Stimulated activated CD4-positive, alpha-beta T cell treated with anti-CD3 and anti-CD28 coated beads, Interleukin-2, amount 100 ng/mL, for 48 hours (primary cell): ENCODE results near the gene PRPF40B.
"Not testable (repeated sequence)": the region's sequence is repeated elsewhere in the genome, so short reads cannot be mapped to it uniquely, and the experiment has no call there.

ENCODE experiments used
- DNase-seq, 2 donors: peaks; one replicate each; pipeline ENCODE4 v3.0.0-alpha.2; 2020

PRPF40B gene

DNA sequence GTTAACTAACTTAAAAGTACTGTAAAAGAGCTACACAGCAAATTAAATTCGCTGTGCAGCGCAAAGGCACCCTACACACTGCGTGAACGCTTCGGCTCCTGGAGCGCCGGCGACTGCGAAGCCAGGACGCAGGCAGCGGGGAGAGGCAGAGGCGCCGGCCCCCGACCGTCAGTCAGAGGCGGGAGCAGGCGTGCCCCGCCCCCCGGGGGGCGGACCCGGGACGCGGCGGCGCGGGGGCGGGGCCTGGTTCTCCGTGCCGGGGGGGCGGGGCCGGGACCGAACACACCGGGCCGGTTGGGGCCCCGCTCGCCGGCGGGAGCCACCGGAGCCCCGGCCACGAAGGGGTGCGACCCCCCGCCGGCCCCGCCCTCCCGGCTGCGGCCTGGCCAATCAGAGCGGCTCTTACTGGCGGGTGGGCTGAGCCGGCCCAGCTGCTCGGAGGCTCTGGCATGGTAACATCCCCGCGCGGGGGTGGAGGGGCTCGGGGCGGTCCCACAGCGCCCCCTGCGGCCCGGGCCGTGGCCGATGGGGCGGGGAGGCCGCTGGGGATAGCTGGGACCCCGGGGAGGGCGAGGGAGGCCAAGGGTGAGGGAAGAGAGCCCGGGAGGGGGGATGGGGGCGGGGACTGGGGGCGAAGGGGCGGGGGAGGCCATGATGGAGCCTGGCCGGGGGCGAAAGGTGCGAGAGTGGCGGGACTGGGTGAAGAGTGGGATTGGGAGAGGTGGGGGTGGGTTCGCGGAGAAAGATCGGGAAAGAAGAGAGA lies at the start of gene PRPF40B:
Gene PRPF40B, plus strand, starts transcription at position 420 of the 763 bp plus-strand sequence. Its CDS starts 30 bp downstream, at position 450.
- peak; percentile 76 to 80 for DNase-seq

DNA sequence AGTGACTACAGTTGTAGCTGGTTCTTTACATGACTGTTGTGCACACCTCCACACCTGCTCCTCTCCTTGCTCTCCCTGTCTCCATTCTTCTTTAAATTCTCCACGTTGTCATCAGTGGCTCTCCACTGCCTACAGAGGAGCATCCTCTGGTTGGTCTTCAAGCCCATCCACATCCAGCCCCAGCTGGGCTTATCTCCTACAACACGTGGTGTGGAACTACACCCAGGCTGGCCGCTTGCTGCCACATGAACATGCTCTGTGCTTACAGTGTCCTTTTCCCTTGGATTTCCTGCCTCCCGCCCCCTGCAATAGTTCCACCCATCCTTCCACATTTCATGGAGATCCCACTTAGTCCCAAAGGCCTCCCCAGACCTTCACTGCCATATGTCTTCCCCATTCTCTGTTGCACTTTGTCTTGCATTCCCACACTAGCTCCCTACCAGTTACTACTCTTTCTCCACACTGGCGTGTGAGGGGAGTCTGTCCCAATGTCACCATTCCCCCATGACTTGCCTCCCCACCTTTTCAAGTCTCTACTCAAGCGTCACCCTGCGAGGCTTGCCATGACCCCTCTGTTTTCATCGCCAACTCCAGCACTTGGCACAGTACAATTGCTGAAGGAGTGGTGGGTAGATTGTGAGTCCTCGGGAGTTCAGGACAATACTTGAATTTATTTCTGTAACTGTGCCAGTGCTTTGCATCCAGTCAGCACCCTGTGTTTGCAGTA lies 45.6 kb upstream of the PRPF40B start:
- DNase-seq = no peak

DNA sequence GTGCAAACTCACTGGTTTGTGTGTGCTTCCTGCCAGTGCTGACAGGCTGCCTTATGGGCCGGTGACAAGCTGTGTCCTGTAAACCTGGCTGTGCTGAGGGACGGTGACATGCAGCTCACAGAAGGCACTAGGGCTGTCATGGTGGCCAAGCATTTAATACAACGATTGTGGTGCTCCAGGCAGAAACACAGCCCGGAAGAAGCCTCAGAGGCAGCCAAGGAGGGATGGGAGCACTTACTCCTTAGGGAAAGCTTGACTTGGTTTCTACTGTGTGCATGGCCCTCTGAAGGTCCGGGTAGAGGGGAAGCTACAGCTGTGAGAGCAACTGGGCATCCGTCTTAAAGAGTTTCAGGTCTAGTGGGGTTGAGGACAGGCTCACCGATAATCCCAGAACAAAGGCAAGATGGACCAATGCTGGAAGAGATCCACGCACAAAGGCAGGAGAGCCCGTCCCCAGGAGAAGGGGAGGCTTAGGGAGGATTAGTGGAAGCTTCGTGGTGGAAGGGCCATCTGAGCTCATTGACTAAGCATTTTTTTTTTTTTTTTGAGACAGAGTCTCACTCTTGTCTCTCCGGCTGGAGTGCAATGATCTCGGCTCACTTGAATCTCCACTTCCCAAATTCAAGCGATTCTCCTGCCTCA lies 44.8 kb upstream of the PRPF40B start:
- no peak for DNase-seq

DNA sequence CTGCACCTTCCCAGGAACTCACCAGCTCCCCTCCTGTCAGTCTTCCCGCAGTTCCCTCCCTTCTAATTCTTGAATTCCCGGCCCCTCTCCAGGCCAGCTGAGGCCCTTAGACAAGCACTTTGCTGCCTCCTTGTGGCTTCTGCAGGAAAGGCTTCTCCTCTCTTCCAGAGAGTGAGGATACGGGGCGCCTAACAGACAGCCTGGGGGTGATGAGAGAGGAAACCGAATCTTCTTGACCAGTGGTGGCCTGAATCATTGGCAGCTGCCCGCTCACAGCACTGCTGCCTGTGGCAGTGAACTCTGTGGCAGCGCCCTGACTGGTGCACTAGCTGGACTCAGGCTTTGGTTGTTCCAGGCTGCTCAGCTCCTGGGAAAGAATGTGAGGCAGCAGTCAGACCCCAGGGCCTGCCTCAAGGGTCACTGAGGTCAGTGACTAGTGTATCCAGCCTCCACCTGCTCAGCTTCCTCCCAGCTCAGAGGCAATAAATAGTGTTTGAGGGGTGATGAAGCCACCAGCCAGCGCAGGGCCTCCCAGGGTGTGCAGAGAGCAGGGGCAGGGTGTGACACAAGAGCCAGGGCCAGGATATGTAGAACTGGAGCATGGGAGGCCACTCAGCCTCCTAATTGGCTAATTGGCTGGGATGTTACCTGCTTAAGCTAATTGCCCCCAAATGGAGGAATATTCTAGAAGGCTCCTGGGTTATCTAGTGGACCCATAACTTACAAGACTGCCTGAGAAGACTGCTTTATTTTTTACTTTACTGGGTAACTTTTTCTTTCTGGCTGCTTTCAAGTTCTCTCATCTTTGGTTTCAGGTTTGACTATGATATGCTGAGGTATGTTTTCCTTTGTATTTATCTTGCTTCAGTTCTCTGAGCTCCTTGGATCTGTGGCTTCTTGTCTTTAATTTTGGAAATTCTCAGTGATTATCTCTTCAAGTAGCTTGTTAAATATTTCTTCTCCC lies 42.5 kb upstream of the PRPF40B start:
- peak; percentile 44 to 51 for DNase-seq

DNA sequence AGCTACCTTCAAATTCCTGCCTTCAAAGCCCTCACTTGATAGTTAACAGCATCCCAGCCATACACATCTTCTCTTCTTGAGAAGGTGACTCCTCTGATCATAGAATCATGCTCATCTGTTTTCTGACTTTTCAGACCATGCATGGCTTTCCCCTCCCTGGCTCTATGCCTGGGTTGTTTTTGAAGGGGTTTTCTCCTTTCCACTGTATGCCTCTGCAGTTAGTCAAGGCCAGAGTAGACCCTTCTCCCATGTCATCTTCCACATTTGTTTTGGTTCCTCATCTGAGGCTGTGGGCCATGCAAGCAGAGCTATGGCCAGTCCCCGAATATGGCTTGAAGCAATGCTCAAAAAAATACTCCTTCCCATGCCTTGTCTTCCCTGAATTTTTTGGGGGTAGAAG lies 41.2 kb upstream of the PRPF40B start:
- DNase-seq = no peak

DNA sequence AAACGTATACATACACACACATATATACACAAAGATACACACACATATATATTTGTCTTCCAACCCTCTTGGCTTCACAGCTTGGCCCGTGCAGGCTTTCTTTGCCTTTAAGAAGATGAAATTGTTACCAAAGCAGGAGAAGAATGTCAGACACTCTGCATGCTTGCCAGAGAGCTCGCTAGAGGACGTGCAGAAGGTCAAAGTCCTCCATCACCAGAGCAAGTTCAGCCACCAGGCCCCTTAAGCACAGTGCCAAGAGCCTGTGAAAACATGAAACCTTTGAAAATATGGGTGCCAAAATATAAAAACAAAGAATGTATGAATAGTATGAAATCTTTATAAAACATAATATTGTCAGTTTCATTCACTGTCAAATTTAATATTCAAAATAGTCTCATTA lies 40.5 kb upstream of the PRPF40B start:
- no peak for DNase-seq

DNA sequence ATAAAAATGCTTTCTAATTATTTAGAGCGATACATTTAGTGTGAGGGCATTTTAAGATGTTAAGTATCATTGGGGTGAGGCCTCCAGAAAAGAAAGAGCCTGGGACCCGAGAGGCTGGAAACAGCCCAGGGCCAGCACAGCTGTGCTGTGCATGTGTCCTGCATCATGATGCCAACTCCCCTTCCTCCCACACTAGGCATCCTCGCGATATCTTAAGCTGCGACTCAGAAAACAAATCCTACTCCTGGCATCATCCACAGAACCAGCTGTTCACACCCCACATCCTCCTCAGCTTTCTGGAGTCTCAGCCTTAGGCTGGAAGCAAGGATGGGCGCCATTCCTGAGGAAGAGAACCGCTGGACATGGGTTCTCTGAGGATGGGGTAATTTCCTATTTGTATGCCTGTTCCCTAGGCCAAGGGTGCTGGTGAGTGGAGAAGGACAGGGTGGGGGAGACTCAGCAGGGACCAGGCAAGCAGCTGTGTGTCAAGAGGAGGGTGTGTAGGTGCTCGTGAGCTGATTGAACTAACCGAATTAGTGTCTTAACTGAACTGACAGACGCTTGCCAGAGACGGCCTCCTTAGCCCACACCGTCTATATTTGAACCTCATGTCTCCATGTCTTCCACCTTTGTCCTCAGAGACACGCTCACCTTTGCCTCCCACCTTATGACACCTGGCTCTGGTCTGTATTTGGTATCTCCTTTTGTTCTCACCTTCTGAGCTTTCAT lies 39.8 kb upstream of the PRPF40B start:
- DNase-seq = no peak

DNA sequence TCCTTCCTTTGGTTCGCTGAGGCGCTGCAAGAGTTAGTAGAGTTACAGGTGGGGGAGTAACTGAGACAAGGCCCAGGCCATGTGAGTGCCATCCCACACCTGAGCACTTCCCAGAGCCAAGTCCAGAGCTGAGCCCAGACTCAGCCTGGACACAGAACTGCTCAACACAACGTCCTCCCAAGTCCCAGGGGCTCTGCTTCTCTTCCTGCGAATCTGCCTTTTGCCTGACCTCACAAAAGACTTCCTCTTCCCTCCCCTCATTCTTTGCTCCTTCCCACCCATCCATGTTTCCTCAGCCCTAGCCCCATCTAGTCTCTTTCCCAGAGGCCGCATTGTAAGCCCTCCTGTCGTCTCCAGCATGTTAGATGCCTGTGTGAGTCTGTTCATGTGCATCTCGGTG lies 38.8 kb upstream of the PRPF40B start:
- no peak for DNase-seq

DNA sequence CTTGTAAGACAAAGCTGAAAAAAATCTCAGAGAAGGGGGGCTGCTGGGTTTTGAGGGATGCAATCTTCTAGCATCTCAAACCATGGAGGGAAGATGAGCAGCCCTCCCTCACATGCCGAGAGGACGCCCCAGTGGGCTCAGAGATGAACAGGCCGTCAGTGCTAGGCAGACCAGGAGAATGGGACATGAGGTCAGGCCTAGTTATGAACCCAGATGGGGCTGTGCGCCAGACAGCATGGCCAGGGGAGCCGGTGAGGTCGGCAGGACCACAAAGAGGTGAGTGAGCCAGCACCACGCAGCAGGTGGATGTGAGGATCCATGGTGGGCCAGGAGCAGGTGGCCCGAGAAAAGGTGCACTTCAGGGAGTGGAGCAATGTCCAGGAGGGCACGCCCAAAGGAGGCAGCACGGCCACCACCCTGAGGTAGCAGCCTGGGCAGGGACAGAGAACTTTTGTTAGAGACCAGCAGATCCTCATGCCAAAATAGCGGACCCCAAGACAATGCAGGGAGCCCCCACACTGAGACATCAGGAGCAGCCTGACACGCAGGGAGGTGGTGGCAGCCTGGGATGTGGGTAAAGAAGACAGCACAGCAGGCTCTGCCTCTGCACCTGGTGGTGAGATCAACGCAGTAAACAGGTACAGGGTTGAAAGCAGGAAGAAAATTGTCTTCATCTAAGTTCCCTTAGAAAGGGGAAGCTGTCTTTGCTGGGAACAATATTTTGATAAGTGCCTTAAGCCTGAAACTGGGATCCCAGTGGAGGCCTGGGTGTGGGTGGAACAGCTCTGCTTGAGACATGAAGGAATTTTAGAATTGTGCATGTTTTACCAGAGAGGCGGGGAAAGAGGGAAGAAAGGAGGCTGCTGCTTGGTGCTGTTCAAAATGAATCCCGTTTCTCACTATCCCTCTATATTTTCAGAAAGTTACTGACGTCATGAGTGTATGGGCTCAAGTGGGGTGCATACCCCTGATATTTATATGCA lies 37.6 kb upstream of the PRPF40B start:
- DNase-seq = no peak

DNA sequence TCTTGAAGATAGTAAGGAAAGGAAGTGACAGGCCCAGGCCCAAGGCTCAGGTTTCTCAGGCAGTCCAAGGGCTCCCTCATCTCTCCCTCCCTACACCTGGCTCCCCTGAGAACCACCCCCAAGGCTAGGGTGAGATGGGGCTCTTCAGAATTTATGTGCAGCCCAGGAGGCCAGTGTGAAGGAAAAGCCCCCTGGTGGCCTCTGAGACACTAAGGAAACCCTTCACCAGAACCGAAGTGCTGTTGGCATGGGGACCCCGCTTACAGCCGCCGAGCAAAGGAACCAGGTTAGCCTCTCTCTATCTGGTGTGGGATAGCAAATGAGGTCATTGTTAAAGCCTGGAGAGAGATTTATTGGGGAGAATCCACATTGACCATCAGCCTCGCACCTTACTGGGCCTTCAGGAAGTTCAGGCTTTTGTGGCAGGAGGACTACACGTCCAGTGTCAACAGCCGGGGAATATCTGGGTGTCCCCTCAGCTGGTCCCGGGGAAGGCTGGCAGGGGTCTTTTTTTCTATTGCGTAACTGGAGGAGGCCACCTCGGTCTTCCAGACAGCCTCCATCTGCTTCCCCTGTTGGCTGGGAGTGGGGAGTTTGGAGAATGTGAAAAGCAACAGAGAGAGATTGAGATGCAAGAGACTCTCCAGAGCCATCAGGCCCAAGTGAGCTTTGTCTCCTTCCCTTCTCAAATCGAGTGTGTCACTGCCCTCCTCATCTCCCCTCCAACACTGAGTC lies 36.0 kb upstream of the PRPF40B start:
- no peak for DNase-seq

DNA sequence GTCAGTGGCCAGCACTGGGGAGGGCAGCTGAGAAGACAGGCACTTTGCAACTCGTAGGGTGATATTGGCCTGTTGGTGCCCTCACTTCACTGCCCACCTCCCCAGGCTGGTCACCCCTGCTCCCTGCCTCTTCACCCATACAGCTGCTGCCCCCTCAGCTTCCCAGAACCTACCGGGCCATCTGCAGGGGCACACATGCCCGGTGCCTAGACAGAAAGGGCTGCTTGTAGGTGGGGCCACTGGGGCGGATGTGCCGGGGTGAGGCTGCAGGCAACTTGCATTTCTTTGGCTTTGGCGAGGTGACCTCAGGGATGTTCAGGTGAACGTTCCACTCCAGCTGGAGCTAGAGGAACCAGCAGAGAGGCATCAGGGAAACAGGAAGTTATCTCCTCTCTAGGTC lies 35.1 kb upstream of the PRPF40B start:
- DNase-seq = no peak

DNA sequence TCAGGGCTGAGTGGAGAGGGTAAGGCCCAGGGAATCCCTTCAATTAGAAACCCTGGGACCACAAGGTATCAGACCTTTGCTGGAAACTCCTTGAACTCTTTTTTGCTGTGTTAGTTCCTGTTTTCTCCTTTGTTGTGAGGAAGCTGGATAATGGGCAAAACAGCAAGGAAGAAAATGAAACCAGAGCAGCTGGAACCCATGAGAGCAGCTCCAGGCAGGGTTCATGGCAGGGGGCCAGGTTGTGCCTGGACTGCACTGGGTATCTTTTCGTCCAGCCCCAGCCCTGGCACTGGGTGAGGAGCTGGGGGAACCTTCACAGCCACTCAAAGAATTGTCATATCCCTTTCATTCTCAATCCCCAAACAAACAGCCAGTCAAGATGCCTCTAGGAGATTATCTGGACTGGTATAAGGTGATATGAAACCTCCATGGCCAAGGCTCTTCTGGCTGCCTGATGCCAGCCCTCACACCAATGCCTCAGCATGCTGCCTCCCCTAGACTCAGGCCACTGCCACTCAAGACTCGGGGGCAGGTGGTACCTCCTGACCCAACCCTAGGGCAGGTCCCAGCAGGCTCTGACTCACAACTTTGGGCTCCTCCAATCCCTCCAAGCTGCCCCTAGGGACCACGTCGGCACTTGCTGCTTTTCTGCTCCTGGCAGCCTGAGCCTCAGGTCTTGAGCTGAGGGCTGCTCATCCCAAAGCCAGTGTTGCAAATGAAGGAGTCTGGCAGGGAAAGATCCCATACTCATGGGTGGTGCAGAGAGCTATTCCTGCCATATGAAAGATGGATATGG lies 34.4 kb upstream of the PRPF40B start:
- no peak for DNase-seq

DNA sequence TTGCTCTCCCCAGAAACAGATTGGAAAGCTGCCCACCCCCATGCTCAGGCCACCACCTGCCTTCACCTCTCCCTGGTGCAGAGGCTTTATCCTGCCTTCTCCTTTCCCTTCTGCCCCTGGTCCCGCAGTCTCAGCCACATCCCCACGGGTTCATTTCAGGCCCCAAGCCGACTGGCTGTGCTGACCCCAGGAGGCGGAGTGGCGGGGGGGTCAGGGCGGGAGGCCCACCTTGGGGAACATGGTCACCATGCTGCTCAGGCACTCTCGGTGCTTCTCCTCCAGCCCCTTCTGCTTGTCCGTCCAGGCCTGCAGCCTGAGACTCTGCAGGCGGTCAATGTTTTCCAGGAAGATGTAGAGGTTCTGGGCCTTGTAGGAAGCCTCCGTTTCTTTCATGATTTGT lies 24.8 kb upstream of the PRPF40B start:
- DNase-seq = no peak

DNA sequence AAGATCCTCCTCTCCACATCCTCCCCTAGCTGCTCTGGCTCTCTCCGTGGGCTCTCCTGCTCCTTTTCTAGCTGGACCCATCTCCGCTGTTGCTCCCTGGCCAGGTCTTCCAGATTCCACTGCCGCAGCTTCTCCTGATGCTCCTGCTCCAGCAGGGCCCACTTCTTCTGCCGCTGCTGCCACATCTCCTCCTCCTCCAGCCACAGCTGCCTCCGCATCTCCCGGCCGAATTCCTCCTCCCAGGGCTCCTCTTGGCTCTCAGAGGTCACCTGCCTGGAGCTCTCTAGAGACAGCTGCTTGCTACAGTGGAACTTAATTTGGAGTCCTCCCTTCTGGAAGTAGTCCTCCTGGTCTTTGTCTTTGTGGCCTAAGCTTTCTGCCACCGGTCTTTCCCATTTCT lies 23.4 kb upstream of the PRPF40B start:
- DNase-seq = no peak

DNA sequence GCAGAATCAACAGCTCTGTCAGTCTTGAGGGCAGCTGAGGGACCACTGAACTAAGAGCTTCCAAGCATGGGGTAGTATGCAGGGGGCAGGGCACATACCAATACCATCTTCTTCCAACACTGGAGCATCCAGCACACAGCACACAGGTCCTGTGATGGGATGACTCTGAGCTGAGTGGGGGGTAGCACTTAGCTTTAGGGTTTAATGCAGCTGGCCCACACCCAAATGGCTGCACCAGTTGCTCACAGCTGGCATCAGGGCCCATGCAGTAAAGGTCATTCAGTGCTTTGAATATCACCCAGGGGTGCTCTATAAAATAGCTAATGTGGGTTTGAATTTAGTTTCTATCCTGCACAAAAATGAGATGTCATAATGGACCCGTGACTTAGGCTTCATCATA lies 19.6 kb upstream of the PRPF40B start:
- no peak for DNase-seq

DNA sequence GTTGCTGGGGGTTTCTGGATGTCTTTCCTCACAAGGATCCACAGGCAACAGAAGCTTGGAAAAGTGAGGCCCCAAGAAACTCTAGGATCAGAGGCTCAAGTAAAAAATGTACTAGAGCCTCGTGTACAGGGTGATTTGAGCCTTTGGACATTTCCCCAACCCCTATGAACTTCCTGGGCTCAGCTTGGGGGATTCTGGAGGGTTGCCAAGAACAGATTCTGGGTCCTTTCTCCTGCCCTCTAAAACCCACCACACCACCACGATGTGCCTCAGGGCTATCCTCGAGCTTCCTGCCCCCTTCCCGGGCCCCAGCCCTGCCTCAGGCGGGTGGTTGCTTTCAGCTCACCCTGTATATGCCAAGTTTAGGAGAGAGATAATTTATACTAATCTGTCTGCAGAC lies 18.5 kb upstream of the PRPF40B start:
- DNase-seq = no peak

DNA sequence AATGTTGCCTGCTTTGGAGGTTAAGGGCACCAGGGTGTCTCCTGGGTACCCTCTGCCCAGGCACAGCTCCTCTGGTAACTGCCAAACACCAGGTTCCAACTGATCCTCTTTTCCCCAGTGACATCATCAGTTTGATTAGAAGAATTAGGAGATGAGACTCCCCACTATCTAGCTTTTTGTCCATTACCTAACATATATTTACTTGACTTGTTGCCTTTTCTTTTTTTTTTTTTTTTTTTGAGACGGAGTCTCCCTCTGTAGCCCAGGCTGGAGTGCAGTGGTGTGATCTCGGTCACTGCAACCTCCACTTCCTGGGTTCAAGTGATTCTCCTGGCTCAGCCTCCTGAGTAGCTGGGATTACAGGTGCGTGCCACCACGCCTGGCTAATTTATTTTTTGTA lies 17.8 kb upstream of the PRPF40B start, which contains the start of gene FAM186B:
Gene FAM186B, minus strand, starts transcription at position 101 of the 400 bp plus-strand sequence. CDS start 162 bp downstream, outside the sequence.
- not testable (repeated sequence) for DNase-seq

DNA sequence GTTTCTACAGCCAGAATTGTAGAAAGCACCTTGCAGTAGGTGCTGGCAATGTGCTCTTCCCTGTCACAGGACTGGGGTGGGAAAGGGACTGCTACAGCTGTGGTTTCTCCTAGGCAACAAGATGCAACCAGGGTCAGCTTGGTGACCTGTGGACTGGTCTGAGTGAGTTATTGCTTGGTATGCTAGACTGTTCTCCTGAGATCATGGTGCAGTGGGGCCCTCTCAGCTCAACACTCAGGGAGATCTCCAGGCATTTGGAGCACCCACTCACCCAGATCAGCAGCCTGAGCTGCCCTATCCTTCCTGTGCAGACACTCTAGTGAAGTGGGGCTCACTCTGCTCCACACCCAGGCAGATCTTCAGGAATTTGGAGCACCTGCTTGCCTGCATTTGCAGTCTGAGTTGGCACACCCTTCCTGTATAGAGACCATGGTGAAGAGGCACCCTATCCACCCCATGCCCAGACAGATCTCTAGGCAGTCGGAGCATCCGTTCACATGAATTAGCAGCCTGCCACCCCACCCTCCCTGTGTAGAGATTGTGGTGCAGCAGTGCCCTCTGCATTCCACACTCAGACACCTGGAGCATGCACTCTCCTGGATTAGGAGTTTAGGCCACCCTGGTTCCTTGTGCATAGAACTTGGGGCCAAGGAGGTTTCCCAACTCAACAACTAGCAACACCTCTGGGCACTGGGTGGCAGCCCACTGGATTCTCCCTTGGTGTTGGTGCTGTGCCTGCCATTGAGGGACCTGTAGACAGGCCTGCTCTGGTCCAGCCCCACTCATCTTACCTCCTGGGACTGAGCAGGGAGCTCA lies 14.1 kb upstream of the PRPF40B start:
- no peak for DNase-seq
